Esophagus muscularis mucosa (tissue), 4 donors: ENCODE data around the gene BSND. TPM values are rescaled to one million over a fixed set of nuclear protein-coding genes. Genes with fewer than 3 reads are reported as not detected.

Experiments
- DNase-seq: peaks from one replicate; pipeline ENCODE4 v3.0.0-alpha.2; 2017; ENCODE audit errors: extremely low spot score
- H3K27ac ChIP-seq, 4 donors: fragments of 200-600 bp; sonication (generic); replicated peaks in 1 of 4; 1 replicate in 3 of 4; 2 replicates in 1 of 4; pipeline ENCODE4 v1.5.1; 2016 to 2019; ENCODE audit warnings: mild to moderate bottlenecking in 1 of 4
- H3K27me3 ChIP-seq, 4 donors: fragments of 200-600 bp; sonication (generic); one replicate each; pipeline versions ENCODE4 v1.5.1 to v1.6.0; 2016 to 2019
- H3K36me3 ChIP-seq, 4 donors: fragments of 200-600 bp; sonication (generic); one replicate each; pipeline ENCODE4 v1.5.1; 2016 to 2019
- H3K4me1 ChIP-seq, 4 donors: fragments of 200-600 bp; sonication (generic); one replicate each; pipeline ENCODE4 v1.5.1; 2016 to 2019
- H3K4me3 ChIP-seq, 4 donors: fragments of 200-600 bp; sonication (generic); 1 replicate in 2 of 4; 2 replicates in 2 of 4; pipeline ENCODE4 v1.5.1; 2016 to 2019; ENCODE audit warnings: mild to moderate bottlenecking in 4 of 4, moderate library complexity in 1 of 4
- H3K9me3 ChIP-seq, 4 donors: fragments of 200-600 bp; sonication (generic); 1 replicate in 3 of 4; 2 replicates in 1 of 4; pipeline ENCODE4 v1.5.1; 2016 to 2019
- CTCF ChIP-seq, 3 experiments: fragments of 200-600 bp in 2 of 3; fragments of 450-650 bp in 1 of 3; sonication (generic) in 2 of 3; IDR thresholded peaks; one replicate each; pipeline ENCODE4 v1.5.1; 2017 to 2019; ENCODE audit warnings: antibody characterized with exemption in 3 of 3, mild to moderate bottlenecking in 2 of 3, moderate library complexity in 1 of 3
- EP300 ChIP-seq: sonication (generic); formaldehyde crosslinking; IDR thresholded peaks from one replicate; pipeline ENCODE4 v1.6.1; 2017; ENCODE audit warnings: antibody characterized with exemption
- POLR2A ChIP-seq: fragments of 450-650 bp; IDR thresholded peaks from one replicate; pipeline ENCODE4 v1.6.1; 2017; ENCODE audit warnings: antibody characterized with exemption, moderate library complexity, mild to moderate bottlenecking, low read depth
- POLR2AphosphoS5 ChIP-seq, 2 donors: sonication (generic); formaldehyde crosslinking; IDR thresholded peaks; one replicate each; pipeline ENCODE4 v1.6.1; 2017; ENCODE audit warnings: antibody characterized with exemption in 2 of 2
- WGBS: methylation state at CpG from one replicate; pipeline ENCODE4 v1.1.5; 2018; 5-methylcytosine and 5-hydroxymethylcytosine counted together
- intact Hi-C: fragments of 100-400 bp; cut with DNase I; formaldehyde crosslinking; loops from one replicate; pipeline ENCODE4 v1.15.1; 2023
- total RNA-seq, 4 donors: library from RNA; depleted of rRNA; stranded (reverse); fragments of >200 nt; gene quantifications; one replicate each; pipeline versions ENCODE4 v1.1.0 to v1.2.1, GENCODE V29; 2016

Gene BSND
- not detected for total RNA-seq

- Histone ChIP-seq H3K27me3 (peaks cover 0 to 64% (median 18%) of the 10 kb centered on the region in 4 donors), H3K27ac (no peak within 1 kb of the TSS), H3K4me3 (no peak within 1 kb of the TSS), H3K36me3 (no peaks in the 10 kb centered on the region), H3K9me3 (no peaks in the 10 kb centered on the region), H3K4me1 (peaks cover 9 to 11% (median 11%) of the 10 kb centered on the region in 4 donors)
- intact Hi-C loops: no loop called here
- TF ChIP-seq EP300 (no peak), POLR2A (no peak), CTCF (IDR thresholded peaks at IDR 0.05) (no peak), POLR2AphosphoS5 (IDR thresholded peaks at IDR 0.05) (no peak)
- 100% methylated on average over 1 of the region's 7 CpGs for WGBS
- DNase-seq: no peak
These were observed at the start of gene BSND for GRCh38 chr1:54998677-54999076. Gene BSND (plus strand): TSS chr1:54998933. CDS start chr1:54999187, 254 bp downstream.

DNA sequence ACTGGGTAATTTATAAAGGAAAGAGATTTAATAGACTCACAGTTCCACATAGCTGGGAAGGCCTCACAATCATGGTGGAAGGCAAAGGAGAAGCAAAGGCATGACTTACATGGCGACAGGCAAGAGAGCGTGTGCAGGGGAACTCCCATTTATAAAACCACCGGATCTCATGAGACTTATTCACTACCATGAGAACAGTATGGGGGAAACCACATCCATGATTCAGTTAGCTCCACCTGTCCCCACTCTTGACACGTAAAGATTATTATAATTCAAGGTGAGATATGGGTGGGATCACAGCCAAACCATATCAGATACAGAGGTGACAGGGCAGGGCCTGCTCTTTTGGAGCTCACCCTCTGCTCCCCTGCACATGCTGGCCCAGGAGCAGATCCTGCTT lies 49.7 kb upstream of the BSND start:
- no peak overlapping the region for H3K4me3 ChIP-seq
- peaks cover 0 to 4% (median 0%) of the 10 kb centered on the region in 4 donors for H3K27me3 ChIP-seq
- TF ChIP-seq EP300: no peak
- no peak for TF ChIP-seq POLR2A
- no peak for TF ChIP-seq POLR2AphosphoS5 (IDR thresholded peaks at IDR 0.05)
- TF ChIP-seq CTCF (IDR thresholded peaks at IDR 0.05): no peak
- peaks cover 11 to 12% (median 12%) of the 10 kb centered on the region in 4 donors for H3K4me1 ChIP-seq
- no peaks in the 10 kb centered on the region for H3K9me3 ChIP-seq
- WGBS: 78% methylated on average over 4 of the region's 4 CpGs
- DNase-seq: peak; percentile 24
- no peaks in the 10 kb centered on the region for H3K36me3 ChIP-seq
- H3K27ac ChIP-seq: no peak overlapping the region
- intact Hi-C loops: no loop called here

GRCh38 chr1:54950006-54950368 lies 48.7 kb upstream of the BSND start:
- intact Hi-C loops: loop anchor here (2.0 kb wide), 1 partner anchor 47 kb away; no protein-coding TSS in a partner anchor
- H3K9me3 ChIP-seq: no peaks in the 10 kb centered on the region
- WGBS: 64% methylated on average over 6 of the region's 6 CpGs
- TF ChIP-seq CTCF (IDR thresholded peaks at IDR 0.05): no peak
- TF ChIP-seq POLR2AphosphoS5 (IDR thresholded peaks at IDR 0.05): no peak
- TF ChIP-seq EP300: no peak
- TF ChIP-seq POLR2A: no peak
- H3K27ac ChIP-seq: peak overlapping the region in 1 of 4 donors; percentile 50
- peak overlapping the region in 1 of 4 donors; percentile 33 for H3K4me3 ChIP-seq
- peaks cover 0 to 4% (median 0%) of the 10 kb centered on the region in 4 donors for H3K27me3 ChIP-seq
- H3K4me1 ChIP-seq: peaks cover 11 to 12% (median 12%) of the 10 kb centered on the region in 4 donors
- DNase-seq: peak; percentile 70
- no peaks in the 10 kb centered on the region for H3K36me3 ChIP-seq

DNA sequence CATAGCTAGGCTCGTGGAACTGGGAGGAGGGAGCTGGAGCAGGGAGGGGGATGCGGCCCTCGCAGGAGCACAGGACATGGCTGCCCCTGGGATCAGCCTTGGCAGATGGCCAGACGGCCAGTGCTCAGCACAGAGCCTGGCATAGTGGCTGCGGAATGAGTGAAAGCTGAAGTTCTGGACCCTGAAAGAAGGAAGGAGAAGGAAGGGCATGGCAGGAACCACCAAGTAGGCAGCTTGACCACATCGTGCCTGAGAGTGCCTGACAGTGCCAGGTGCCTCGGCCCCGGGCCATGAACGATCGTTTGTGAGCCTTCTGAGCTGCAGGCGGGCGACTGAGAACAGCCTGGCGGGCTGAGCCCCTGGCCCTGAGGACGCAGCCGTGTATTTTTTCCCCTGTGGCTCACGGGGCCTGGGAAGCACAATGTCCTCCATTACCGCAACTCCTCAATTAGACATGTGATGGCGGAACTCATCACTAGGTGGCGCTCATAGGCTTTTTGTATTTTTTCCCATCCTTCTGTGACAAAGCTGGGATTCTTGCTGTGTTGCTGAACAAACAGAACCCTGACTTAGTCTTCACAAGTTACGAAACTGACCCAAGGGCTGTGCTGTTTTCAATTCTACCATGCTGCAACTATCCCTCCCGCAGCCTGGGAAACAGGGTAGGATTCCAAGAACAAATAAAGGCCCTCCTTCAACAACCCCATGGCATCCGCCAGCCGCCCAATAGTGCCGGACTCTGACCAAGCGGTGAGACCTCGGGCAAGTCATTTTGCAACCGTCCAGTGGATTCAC lies 48.2 kb upstream of the BSND start:
- Histone ChIP-seq H3K27me3 (peaks cover 0 to 2% (median 0%) of the 10 kb centered on the region in 4 donors), H3K27ac (peak overlapping the region in 2 of 4 donors; percentile 50 to 51), H3K36me3 (no peaks in the 10 kb centered on the region), H3K4me1 (peaks cover 11 to 12% (median 12%) of the 10 kb centered on the region in 4 donors), H3K9me3 (no peaks in the 10 kb centered on the region), H3K4me3 (peak overlapping the region; percentile 18 to 35 (median 27))
- WGBS: 20% methylated on average over 20 of the region's 27 CpGs
- TF ChIP-seq EP300 (no peak), POLR2AphosphoS5 (IDR thresholded peaks at IDR 0.05) (peak in 1 of 2 donors; percentile 25), POLR2A (no peak), CTCF (IDR thresholded peaks at IDR 0.05) (peak; percentile 79 to 83 (median 82))
- DNase-seq: peak; percentile 94
- intact Hi-C loops: loop anchor here (2.0 kb wide), 1 partner anchor 46 kb away; no protein-coding TSS in a partner anchor
